OCI-LY1 (cell line): ENCODE measurements around the gene PLCG1.

ENCODE experiments used
- EZH2 ChIP-seq: fragments of 200-600 bp; sonication (generic), shearing (Covaris generic); IDR thresholded peaks from 2 replicates; pipeline ENCODE4 v1.8.0; 2017; ENCODE audit warnings: borderline replicate concordance, mixed run types, mild to moderate bottlenecking, antibody characterized with exemption, low read length, moderate library complexity, mixed read lengths
- TF ChIP-seq, protein P1 (sequence below): fragments of 200-600 bp; sonication (generic), shearing (Covaris generic); IDR thresholded peaks from 2 replicates; pipeline ENCODE4 v1.5.1; 2017; ENCODE audit warnings: mild to moderate bottlenecking, antibody characterized with exemption, low read length, moderate library complexity, mixed read lengths

DNA sequence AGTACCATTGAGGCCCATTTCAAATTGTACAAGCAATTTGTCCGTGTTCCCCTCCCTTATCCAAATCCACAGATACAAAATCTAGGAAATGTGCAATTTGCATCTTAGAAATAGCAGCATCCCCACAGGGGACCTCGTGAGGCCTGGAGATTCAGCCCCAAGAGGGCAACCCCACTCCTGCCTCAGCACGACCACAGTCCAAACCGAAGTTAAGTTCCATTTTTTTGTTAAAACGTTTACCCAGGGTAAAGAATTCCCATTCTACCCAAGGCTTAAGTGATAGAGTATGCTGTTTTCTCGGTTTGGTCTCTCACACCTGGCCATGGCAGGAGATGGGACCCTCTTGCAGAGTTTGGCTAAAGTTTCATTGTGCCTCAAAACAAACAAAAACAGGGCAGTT is 41.2 kb downstream of the PLCG1 start:
- no peak for TF ChIP-seq EZH2
- TF ChIP-seq, protein P1, sequence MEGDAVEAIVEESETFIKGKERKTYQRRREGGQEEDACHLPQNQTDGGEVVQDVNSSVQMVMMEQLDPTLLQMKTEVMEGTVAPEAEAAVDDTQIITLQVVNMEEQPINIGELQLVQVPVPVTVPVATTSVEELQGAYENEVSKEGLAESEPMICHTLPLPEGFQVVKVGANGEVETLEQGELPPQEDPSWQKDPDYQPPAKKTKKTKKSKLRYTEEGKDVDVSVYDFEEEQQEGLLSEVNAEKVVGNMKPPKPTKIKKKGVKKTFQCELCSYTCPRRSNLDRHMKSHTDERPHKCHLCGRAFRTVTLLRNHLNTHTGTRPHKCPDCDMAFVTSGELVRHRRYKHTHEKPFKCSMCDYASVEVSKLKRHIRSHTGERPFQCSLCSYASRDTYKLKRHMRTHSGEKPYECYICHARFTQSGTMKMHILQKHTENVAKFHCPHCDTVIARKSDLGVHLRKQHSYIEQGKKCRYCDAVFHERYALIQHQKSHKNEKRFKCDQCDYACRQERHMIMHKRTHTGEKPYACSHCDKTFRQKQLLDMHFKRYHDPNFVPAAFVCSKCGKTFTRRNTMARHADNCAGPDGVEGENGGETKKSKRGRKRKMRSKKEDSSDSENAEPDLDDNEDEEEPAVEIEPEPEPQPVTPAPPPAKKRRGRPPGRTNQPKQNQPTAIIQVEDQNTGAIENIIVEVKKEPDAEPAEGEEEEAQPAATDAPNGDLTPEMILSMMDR: no peak
